ENCODE data around the gene AK8. TPM values are rescaled to one million over a fixed set of nuclear protein-coding genes. Genes with fewer than 3 reads are reported as not detected.

Gene AK8
- total and polyA plus RNA-seq, 2 donors from 2014 or later = 6.2 to 6.3 TPM

GRCh38 chr9:132739710-132740310 lies 138.3 kb downstream of the AK8 start:
- FAIRE-seq = no peak
- Histone ChIP-seq H3K27ac (ENCODE audit: low read depth in 2 of 2, low read length in 2 of 2) (no peak overlapping the region), H3K36me3 (ENCODE audit: control insufficient read depth in 2 of 3, insufficient read depth in 3 of 3, low read length in 3 of 3) (no peaks in the 10 kb centered on the region), H3K9me3 (ENCODE audit: control insufficient read depth in 2 of 3, insufficient read depth in 1 of 3, low read length in 3 of 3) (no peaks in the 10 kb centered on the region), H3K27me3 (ENCODE audit: control insufficient read depth, insufficient read depth, low read length) (peaks cover 12% of the 10 kb centered on the region), H3K4me3 (ENCODE audit: low read length in 3 of 3) (no peak overlapping the region), H3K4me1 (ENCODE audit: control insufficient read depth in 2 of 3, insufficient read depth in 2 of 3, low read depth in 1 of 3, low read length in 3 of 3) (peaks cover 0 to 4% (median 0%) of the 10 kb centered on the region in 3 donors), H3K9ac (ENCODE audit: low read length in 3 of 3) (no peak overlapping the region)
- TF ChIP-seq CTCF (IDR thresholded peaks at IDR 0.05; ENCODE audit: borderline replicate concordance, extremely low read depth, insufficient read depth) = no peak
- intact Hi-C loops (cut with DNase I) = no loop called here
- no peak for DNase-seq

GRCh38 chr9:132733260-132733815 lies 144.7 kb downstream of the AK8 start:
- no peaks in the 10 kb centered on the region for H3K4me1 ChIP-seq (ENCODE audit: control insufficient read depth in 2 of 3, insufficient read depth in 2 of 3, low read depth in 1 of 3, low read length in 3 of 3)

GRCh38 chr9:132732326-132733259 lies 145.5 kb downstream of the AK8 start:
- no peaks in the 10 kb centered on the region for H3K4me1 ChIP-seq (ENCODE audit: control insufficient read depth in 2 of 3, insufficient read depth in 2 of 3, low read depth in 1 of 3, low read length in 3 of 3)
- no peak for TF ChIP-seq CTCF (IDR thresholded peaks at IDR 0.05; ENCODE audit: borderline replicate concordance, extremely low read depth, insufficient read depth)
- H3K36me3 ChIP-seq (ENCODE audit: control insufficient read depth in 2 of 3, insufficient read depth in 3 of 3, low read length in 3 of 3) = no peaks in the 10 kb centered on the region
- H3K4me3 ChIP-seq (ENCODE audit: low read length in 3 of 3) = no peak overlapping the region
- DNase-seq = no peak
- intact Hi-C loops (cut with DNase I) = no loop called here
- no peaks in the 10 kb centered on the region for H3K9me3 ChIP-seq (ENCODE audit: control insufficient read depth in 2 of 3, insufficient read depth in 1 of 3, low read length in 3 of 3)
- H3K9ac ChIP-seq (ENCODE audit: low read length in 3 of 3) = no peak overlapping the region
- H3K27ac ChIP-seq (ENCODE audit: low read depth in 2 of 2, low read length in 2 of 2) = no peak overlapping the region
- no peaks in the 10 kb centered on the region for H3K27me3 ChIP-seq (ENCODE audit: control insufficient read depth, insufficient read depth, low read length)
- FAIRE-seq = no peak

More at GRCh38 chr9:132733260-132733815, 144.7 kb downstream of the AK8 start:
- TF ChIP-seq CTCF (IDR thresholded peaks at IDR 0.05; ENCODE audit: borderline replicate concordance, extremely low read depth, insufficient read depth) = no peak
- H3K4me3 ChIP-seq (ENCODE audit: low read length in 3 of 3) = no peak overlapping the region
- no peaks in the 10 kb centered on the region for H3K36me3 ChIP-seq (ENCODE audit: control insufficient read depth in 2 of 3, insufficient read depth in 3 of 3, low read length in 3 of 3)
- H3K9ac ChIP-seq (ENCODE audit: low read length in 3 of 3) = no peak overlapping the region
- no peak for DNase-seq
- intact Hi-C loops (cut with DNase I) = no loop called here
- no peaks in the 10 kb centered on the region for H3K9me3 ChIP-seq (ENCODE audit: control insufficient read depth in 2 of 3, insufficient read depth in 1 of 3, low read length in 3 of 3)
- FAIRE-seq = no peak
- H3K27me3 ChIP-seq (ENCODE audit: control insufficient read depth, insufficient read depth, low read length) = no peaks in the 10 kb centered on the region
- no peak overlapping the region for H3K27ac ChIP-seq (ENCODE audit: low read depth in 2 of 2, low read length in 2 of 2)
